ENCODE measurements around the gene FBXW5. TPM values are rescaled to one million over a fixed set of nuclear protein-coding genes. Genes with fewer than 3 reads are reported as not detected.
A peak's percentile ranks its signal among the peaks of the same experiment; 100 is the strongest.

FBXW5 gene
- total and polyA plus RNA-seq, 4 donors = 56.6 to 118 (median 99.2) TPM

GRCh38 chr9:136960212-136960937 is 15.8 kb upstream of the FBXW5 start:
- H3K9me3 ChIP-seq (ENCODE audit: control insufficient read depth in 4 of 4, insufficient read depth in 3 of 4, low read length in 3 of 4) = no peaks in the 10 kb centered on the region
- no peaks in the 10 kb centered on the region for H3K27me3 ChIP-seq (ENCODE audit: control insufficient read depth in 3 of 3, insufficient read depth in 3 of 3, low read length in 2 of 3)
- no peak for TF ChIP-seq CTCF (IDR thresholded peaks at IDR 0.05; ENCODE audit: control extremely low read depth, extremely low read depth)
- no peak overlapping the region for H3K9ac ChIP-seq (ENCODE audit: insufficient read depth in 1 of 2, low read length in 2 of 2)
- no peaks in the 10 kb centered on the region for H3K36me3 ChIP-seq (ENCODE audit: control insufficient read depth in 4 of 4, insufficient read depth in 4 of 4, low read length in 4 of 4)
- DNase-seq (no peak), ATAC-seq (ENCODE audit: insufficient read depth, low FRiP score) (no peak)
- H3K4me1 ChIP-seq (ENCODE audit: control insufficient read depth in 5 of 5, insufficient read depth in 5 of 5, low read length in 5 of 5) = peaks cover 0 to 8% (median 0%) of the 10 kb centered on the region in 5 donors
- no peak overlapping the region for H3K27ac ChIP-seq (ENCODE audit: low read depth in 1 of 2, low read length in 1 of 2)
- no peak overlapping the region for H3K4me3 ChIP-seq
- WGBS, 2 donors = 76 to 87% methylated on average over 19 of the region's 19 CpGs

- DNase-seq (no peak), ATAC-seq (ENCODE audit: insufficient read depth, low FRiP score) (no peak)
- Histone ChIP-seq H3K9ac (ENCODE audit: insufficient read depth in 1 of 2, low read length in 2 of 2) (no peak overlapping the region), H3K36me3 (ENCODE audit: control insufficient read depth in 4 of 4, insufficient read depth in 4 of 4, low read length in 4 of 4) (no peaks in the 10 kb centered on the region), H3K4me1 (ENCODE audit: control insufficient read depth in 5 of 5, insufficient read depth in 5 of 5, low read length in 5 of 5) (peaks cover 0 to 3% (median 0%) of the 10 kb centered on the region in 5 donors), H3K27ac (ENCODE audit: low read depth in 1 of 2, low read length in 1 of 2) (peak overlapping the region in 1 of 2 donors; percentile 10), H3K4me3 (no peak overlapping the region), H3K27me3 (ENCODE audit: control insufficient read depth in 3 of 3, insufficient read depth in 3 of 3, low read length in 2 of 3) (no peaks in the 10 kb centered on the region), H3K9me3 (ENCODE audit: control insufficient read depth in 4 of 4, insufficient read depth in 3 of 4, low read length in 3 of 4) (no peaks in the 10 kb centered on the region)
- no peak for TF ChIP-seq CTCF (IDR thresholded peaks at IDR 0.05; ENCODE audit: control extremely low read depth, extremely low read depth)
- 88 to 91% methylated on average over 26 to 28 of the region's 28 CpGs for WGBS, 2 donors
Observed at GRCh38 chr9:136958898-136959850, 14.6 kb upstream of the FBXW5 start.

GRCh38 chr9:136958473-136958872 is 13.9 kb upstream of the FBXW5 start:
- H3K36me3 ChIP-seq (ENCODE audit: control insufficient read depth in 4 of 4, insufficient read depth in 4 of 4, low read length in 4 of 4) = no peaks in the 10 kb centered on the region
- H3K9me3 ChIP-seq (ENCODE audit: control insufficient read depth in 4 of 4, insufficient read depth in 3 of 4, low read length in 3 of 4) = no peaks in the 10 kb centered on the region
- no peaks in the 10 kb centered on the region for H3K4me1 ChIP-seq (ENCODE audit: control insufficient read depth in 5 of 5, insufficient read depth in 5 of 5, low read length in 5 of 5)
- H3K4me3 ChIP-seq = no peak overlapping the region
- no peak overlapping the region for H3K27ac ChIP-seq (ENCODE audit: low read depth in 1 of 2, low read length in 1 of 2)
- no peak for ATAC-seq (ENCODE audit: insufficient read depth, low FRiP score)
- no peak for TF ChIP-seq CTCF (IDR thresholded peaks at IDR 0.05; ENCODE audit: control extremely low read depth, extremely low read depth)
- no peak overlapping the region for H3K9ac ChIP-seq (ENCODE audit: insufficient read depth in 1 of 2, low read length in 2 of 2)
- no peaks in the 10 kb centered on the region for H3K27me3 ChIP-seq (ENCODE audit: control insufficient read depth in 3 of 3, insufficient read depth in 3 of 3, low read length in 2 of 3)
- WGBS, 2 donors = 86 to 93% methylated on average over 7 of the region's 7 CpGs
- no peak for DNase-seq

Measured in lung (tissue), 12 donors.